Kidney epithelial cell (primary cell): ENCODE data around the gene GPRIN2. TPM values are rescaled to one million over a fixed set of nuclear protein-coding genes. Genes with fewer than 3 reads are reported as not detected.

Experiments
- DNase-seq: peaks from one replicate; pipeline ENCODE4 v3.0.0-alpha.2; 2010; ENCODE audit warnings: low read depth
- H3K27me3 ChIP-seq: 2 replicates; pipeline ENCODE4 v1.6.0; 2011; ENCODE audit warnings: low read length; ENCODE audit not compliant: control insufficient read depth, insufficient read depth
- H3K36me3 ChIP-seq: 2 replicates; pipeline ENCODE4 v1.5.1; 2011; ENCODE audit warnings: low read length; ENCODE audit not compliant: control insufficient read depth, insufficient read depth
- H3K4me3 ChIP-seq: 2 replicates; pipeline ENCODE4 v1.5.1; 2011; ENCODE audit warnings: low read depth, mild to moderate bottlenecking, control low read depth, low read length
- total RNA-seq: library from RNA; depleted of rRNA; stranded (reverse); fragments of >200 nt; gene quantifications from 2 replicates; pipeline ENCODE4 v1.2.3, GENCODE V29; 2015
- TF ChIP-seq, protein P1 (sequence below): IDR thresholded peaks from 2 replicates; pipeline ENCODE4 v1.5.1; 2011; ENCODE audit warnings: mild to moderate bottlenecking, moderate library complexity, low read length, control low read depth, inconsistent platforms; ENCODE audit not compliant: insufficient read depth, poor library complexity, severe bottlenecking

Gene GPRIN2
- total RNA-seq, 1 donor from 2014 or later, result 9.2 TPM

DNA sequence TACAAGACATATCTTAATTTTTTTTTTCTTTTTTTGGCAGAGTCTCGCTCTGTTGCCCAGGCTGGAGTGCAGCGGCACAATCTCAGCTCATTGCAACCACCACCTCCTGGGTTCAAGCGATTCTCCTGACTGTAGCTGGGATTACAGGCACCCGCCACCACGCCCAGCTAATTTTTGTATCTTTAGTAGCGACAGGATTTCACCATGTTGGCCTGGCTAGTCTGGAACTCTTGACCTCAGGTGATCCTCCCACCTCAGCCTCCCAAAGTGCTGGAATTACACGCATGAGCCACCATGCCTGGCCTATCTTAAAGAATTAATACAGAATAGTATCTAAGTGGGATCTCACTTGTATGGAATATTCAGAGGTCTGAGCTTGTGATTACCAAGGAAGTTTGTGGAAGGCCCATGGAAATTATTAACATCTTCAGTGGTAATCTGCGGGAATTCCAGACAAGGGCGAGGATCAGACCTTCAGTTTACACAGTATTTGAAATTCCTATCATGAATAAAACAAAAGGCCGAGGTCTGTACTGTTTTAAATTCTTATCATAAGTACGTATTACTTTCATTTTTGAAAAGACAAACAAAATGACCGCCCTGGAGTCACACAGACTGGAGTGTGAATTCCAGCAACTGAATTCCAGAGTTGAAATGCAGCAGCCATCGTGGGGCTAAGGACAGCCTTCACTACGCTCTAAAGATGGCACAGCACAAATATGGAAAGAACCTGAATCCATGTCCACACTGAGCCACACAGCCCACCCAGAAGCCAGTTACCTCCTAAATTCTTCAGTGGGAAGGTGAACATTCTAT, 16.7 kb downstream of the GPRIN2 start:
- DNase-seq, result peak; percentile 29
- Histone ChIP-seq H3K4me3 (no peak overlapping the region), H3K36me3 (no peaks in the 10 kb centered on the region), H3K27me3 (peaks cover 10% of the 10 kb centered on the region)
- TF ChIP-seq, protein P1, sequence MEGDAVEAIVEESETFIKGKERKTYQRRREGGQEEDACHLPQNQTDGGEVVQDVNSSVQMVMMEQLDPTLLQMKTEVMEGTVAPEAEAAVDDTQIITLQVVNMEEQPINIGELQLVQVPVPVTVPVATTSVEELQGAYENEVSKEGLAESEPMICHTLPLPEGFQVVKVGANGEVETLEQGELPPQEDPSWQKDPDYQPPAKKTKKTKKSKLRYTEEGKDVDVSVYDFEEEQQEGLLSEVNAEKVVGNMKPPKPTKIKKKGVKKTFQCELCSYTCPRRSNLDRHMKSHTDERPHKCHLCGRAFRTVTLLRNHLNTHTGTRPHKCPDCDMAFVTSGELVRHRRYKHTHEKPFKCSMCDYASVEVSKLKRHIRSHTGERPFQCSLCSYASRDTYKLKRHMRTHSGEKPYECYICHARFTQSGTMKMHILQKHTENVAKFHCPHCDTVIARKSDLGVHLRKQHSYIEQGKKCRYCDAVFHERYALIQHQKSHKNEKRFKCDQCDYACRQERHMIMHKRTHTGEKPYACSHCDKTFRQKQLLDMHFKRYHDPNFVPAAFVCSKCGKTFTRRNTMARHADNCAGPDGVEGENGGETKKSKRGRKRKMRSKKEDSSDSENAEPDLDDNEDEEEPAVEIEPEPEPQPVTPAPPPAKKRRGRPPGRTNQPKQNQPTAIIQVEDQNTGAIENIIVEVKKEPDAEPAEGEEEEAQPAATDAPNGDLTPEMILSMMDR, result no peak

DNA sequence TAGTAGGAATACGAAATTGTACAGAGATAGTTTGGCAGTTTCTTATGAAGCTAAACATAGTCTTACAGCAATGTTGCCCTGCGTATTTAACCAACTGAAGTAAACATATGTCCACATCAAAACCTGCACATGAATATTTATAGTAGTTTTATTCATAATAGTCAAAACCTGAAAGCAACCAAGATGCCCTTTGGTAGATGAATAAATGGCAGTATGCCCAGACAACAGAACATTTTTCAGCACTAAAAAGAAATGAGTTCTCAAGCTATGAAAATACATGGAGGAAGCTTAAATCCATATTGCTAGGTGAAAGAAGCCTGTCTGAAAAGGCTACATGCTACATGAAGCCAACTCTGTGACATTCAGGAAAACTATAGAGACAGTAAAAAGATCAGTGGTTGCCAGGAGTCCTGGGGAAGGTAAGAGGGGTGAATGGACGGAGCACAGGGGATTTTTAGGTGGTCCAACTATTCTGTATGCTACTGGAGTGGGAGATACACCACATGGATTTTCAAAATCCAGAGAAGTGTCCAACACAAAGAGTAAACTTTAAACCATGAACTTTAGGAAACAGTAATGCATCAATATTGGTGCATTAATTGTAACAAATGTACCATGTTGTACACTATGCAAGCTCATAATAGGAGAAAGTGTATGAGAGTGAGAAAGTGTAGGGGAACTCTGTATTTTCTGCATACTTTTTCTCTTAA, 17.6 kb downstream of the GPRIN2 start:
- Histone ChIP-seq H3K36me3 (no peaks in the 10 kb centered on the region), H3K4me3 (no peak overlapping the region), H3K27me3 (peaks cover 10% of the 10 kb centered on the region)
- TF ChIP-seq, protein P1, result no peak
- DNase-seq, result no peak

DNA sequence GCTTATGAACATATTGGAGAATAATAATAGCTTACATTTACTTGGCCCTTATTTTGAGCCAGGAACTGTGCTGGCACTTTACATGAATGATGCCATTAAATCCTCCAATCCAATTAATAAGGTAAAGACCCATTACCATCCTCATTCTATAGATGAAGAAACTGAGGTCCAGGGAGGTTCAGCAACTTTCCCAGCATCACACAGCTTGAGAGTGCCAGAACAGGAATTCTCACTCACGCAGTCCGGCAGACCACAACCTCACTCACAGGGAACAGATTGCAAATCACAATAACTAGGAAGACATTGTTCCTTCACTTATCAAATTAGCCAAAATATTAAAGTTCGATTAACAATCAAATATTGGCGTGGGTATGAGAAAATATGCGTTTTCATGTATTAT, 18.3 kb downstream of the GPRIN2 start:
- H3K27me3 ChIP-seq, result peaks cover 10% of the 10 kb centered on the region
- TF ChIP-seq, protein P1, result no peak
- H3K4me3 ChIP-seq, result no peak overlapping the region
- DNase-seq, result no peak
- no peaks in the 10 kb centered on the region for H3K36me3 ChIP-seq

DNA sequence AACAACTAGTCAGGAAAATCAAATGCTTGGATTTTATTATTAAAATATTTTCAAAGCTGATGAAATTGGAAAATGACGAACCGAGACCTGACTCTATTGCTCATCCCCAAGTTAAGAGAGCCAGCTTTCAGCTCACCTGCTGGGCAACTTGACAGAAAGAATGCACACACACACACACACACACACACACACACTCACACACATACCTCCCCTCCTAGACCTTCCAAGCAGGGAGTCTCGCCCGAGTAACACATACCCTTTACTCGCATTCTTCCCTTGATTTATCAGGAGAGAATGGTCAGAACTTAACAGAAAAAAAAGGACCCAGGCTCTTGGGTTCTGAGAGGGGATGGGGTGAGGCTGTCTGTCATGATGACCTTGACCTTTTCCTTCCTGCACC, 19.1 kb downstream of the GPRIN2 start:
- DNase-seq, result no peak
- H3K36me3 ChIP-seq, result no peaks in the 10 kb centered on the region
- no peak overlapping the region for H3K4me3 ChIP-seq
- TF ChIP-seq, protein P1, result no peak
- peaks cover 8% of the 10 kb centered on the region for H3K27me3 ChIP-seq

DNA sequence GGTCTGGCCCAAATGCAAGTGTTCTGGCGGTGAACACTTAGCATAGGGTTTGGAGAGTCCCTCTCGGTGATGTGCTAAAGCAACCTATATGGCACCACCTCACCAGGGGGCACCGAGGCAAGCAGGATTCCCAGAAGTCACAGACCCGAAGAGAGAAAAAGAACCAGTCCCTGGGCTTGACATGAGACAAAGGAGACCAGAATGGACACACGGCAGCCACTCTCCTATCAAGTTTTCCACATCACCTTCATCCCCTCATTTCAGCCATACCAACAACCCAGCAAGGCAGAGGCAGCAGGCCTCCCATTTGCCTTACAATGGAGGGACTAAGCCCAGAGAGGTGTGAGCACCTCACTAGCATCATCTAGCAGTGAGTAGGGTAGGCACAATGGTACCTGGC, 19.7 kb downstream of the GPRIN2 start:
- Histone ChIP-seq H3K36me3 (no peaks in the 10 kb centered on the region), H3K4me3 (no peak overlapping the region), H3K27me3 (peaks cover 6% of the 10 kb centered on the region)
- TF ChIP-seq, protein P1, result no peak
- DNase-seq, result no peak
